Hepatocyte (in vitro differentiated cells): ENCODE results near the gene PGM3.

Source experiments
- CTCF ChIP-seq: fragments of 200-600 bp; sonication (generic); IDR thresholded peaks from 2 replicates; pipeline ENCODE4 v1.5.1; 2016; ENCODE audit warnings: antibody characterized with exemption, mild to moderate bottlenecking; ENCODE audit not compliant: poor library complexity
- EZH2 ChIP-seq: fragments of 200-600 bp; sonication (generic); IDR thresholded peaks from 2 replicates; pipeline ENCODE4 v1.6.1; 2016; ENCODE audit warnings: antibody characterized with exemption, mild to moderate bottlenecking, borderline replicate concordance

DNA sequence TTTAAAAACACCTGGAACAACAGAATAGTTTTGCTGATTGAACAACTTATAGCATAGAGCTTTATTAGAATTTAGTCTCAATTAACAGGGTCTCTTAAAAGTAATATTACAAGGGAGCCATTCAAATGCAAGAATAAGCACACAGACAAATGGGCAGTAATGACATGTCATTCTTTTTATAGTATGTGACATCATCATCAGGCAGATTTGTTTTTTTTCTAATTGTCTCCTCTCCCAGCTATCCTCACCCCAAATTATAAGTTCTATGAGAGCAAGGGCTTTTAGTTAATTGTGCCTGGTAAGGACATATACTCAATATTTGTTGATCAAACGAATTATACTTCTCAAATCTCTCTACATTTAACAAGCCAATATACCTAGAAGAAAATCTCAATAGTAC is 11.0 kb downstream of the PGM3 start:
- TF ChIP-seq CTCF (no peak), EZH2 (no peak)
